CD4-positive, alpha-beta T cell treated with Interleukin-15 for 1 hour (primary cell): ENCODE data around the gene CPA4.
"Not testable (repeated sequence)": the region's sequence is repeated elsewhere in the genome, so short reads cannot be mapped to it uniquely, and the experiment has no call there.

ENCODE experiments used
- DNase-seq: peaks from one replicate; pipeline ENCODE4 v3.0.0-alpha.2; 2020

Gene CPA4

GRCh38 chr7:130303551-130303950 is 10.6 kb downstream of the CPA4 start:
- no peak for DNase-seq

DNA sequence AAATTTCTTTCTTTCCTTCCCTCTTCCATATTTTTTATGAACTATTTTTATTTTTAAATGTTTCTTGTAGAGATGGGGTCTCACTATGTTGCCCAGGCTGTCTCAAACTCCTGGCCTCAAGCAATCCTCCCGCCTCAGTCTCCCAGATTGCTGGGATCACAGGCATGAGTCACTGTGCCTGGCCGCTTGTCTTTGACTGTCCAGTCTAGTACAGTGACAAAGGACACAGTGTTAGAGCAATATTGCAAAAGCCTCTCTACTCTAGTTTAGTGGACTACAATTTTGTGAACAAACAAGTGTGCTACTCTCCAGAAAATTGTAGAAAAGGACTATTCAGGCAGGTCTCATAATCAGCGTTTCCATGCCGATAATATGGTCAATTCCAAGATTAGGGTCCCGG is 11.0 kb downstream of the CPA4 start:
- no peak for DNase-seq

DNA sequence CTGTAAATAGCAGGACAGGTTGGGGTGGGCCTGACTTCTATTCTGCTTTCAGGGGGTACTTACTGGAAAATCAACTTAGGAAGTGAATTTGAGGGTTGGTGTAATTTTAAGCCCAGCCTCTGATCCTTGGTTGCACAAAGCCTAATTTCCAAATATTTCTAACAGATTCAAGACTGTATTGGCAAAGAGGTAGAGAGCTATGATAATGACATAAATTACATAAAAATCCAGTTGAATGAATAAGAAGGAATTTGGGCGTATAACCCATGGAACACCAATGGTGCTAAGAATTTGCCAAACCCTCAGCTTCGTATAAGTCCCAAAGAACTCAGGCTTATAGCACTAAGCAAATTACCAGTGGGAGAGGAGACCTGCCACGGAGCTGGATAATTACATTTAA is 11.9 kb downstream of the CPA4 start:
- no peak for DNase-seq

DNA sequence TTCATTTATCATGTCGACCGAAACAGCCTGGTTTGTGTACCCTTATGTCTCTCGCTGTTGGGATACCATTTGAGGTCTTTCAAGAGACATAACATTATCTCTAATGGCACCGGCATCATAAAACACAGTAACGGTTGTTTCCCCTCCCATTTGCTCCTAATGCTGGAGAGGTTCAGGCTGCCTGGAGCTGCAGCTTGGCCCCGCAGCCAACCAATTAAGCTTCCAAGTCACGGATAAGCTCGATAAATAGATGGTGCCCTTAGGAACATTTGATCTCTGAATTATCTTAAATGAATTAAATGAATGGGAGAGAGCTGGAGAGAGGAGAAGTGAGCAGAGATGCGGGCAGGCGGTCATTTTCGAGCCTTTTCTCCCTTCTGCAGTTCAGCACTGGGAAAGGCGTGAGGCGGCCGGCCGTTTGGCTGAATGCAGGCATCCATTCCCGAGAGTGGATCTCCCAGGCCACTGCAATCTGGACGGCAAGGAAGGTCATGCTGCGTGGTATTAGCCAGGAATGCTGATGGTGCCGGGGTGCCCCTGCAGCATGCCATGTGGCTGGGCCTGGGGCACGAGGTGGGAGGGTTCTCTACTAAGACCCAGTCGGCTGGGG is 12.6 kb downstream of the CPA4 start:
- DNase-seq: no peak

DNA sequence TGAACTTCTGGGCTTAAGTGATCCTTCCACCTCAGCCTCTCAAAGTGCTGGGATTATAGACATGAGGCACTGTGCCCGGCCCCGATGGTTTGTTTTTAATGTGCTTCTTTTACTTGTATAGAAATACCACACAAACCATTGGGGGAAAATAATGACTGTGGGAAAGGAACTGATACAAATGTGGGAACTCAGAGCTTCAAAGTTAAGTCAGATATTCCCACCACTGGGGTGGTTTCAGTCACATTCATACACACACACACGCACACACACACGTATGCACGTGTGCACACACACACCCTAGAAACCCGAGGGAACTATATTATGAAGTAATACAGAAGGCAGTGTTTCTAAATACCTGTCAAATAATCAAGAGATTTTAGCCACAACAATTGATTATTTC is 17.0 kb downstream of the CPA4 start:
- DNase-seq: no peak

- DNase-seq: no peak
These were observed 21.3 kb downstream of the CPA4 start for GRCh38 chr7:130314305-130314704.

DNA sequence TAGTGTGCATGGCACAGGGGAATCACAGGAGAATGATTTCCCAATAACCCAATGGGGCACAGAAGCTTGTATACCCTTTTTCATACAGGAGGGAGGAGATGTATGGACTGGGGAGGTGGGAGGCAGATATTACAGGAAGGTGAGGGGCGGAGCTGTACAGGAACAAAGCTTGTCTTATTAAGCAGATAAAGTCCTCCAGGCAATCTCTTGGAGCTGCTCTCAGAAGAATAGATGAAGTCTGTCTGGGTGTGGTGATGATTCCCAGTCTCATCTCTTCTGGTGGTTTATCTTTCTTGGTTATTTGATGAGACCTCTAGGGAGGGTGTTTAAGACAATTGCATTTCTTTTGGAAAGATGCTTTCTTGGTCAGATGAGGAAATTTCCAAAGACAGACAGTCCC is 26.6 kb downstream of the CPA4 start:
- DNase-seq: no peak

GRCh38 chr7:130321542-130322229 is 28.7 kb downstream of the CPA4 start:
- DNase-seq: not testable (repeated sequence)

GRCh38 chr7:130322615-130323014 is 29.7 kb downstream of the CPA4 start:
- no peak for DNase-seq

- DNase-seq: no peak
These were observed 31.5 kb downstream of the CPA4 start for GRCh38 chr7:130324306-130324943.

GRCh38 chr7:130329681-130330080 is 36.7 kb downstream of the CPA4 start:
- no peak for DNase-seq

GRCh38 chr7:130332259-130333053 is 39.5 kb downstream of the CPA4 start:
- no peak for DNase-seq

DNA sequence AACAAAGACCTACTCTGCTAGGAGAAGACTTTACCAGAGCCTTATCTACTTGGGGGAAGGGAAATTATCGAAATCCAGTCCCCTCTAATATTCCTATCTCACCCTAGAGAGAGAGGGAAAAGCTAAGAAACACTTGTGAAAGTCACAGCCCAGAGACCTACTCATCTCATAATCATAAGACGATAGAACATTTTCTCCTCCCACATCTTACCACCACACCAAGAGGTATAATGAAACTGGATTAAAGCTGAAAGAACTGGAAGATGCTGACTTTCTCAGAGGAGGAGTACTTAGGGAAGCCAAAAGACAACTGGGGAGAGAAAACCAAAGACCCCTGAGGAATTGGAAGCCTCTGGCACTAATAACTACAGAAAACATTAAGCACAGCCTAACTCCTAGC is 40.9 kb downstream of the CPA4 start:
- no peak for DNase-seq

- DNase-seq: no peak
These were observed 41.3 kb downstream of the CPA4 start for GRCh38 chr7:130334274-130334673.

GRCh38 chr7:130337410-130337971 is 44.5 kb downstream of the CPA4 start:
- no peak for DNase-seq

- DNase-seq: no peak
These were observed 45.3 kb downstream of the CPA4 start for GRCh38 chr7:130338233-130338632.

GRCh38 chr7:130341882-130342281 is 48.9 kb downstream of the CPA4 start:
- no peak for DNase-seq

- no peak for DNase-seq
These were observed 49.9 kb downstream of the CPA4 start for GRCh38 chr7:130342701-130343380.

DNA sequence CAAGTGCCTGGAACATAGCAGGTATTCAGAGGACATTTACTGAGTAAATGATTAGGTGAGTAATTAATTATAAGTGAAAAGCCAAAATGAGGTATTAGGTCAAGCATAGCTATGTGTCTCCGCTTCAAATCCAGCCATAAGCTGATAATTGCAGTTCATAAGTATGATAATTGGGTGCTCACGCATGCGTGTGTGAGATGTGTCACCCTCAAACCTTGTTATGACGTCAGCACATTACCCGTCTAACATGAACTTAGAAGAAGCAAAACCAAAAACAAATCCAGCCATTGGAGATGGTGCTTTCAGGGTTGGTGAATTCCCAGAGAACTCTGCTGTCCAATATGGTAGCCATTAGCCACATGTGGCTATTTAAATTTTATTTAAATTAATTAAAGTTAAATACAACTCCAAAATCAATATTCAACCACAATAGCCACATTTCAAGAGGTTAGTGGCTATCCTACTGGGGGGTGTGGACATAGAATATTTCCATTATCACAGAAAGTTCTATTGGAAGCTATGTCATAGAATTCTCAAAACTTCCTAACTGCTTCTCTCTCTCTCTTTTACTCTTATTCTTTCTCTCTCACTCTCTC is 51.4 kb downstream of the CPA4 start, which contains the start of gene CPA5:
TSS of gene CPA5 (plus strand) at position 546 of the 596 bp plus-strand sequence. CDS start 1,670 bp downstream, outside the sequence.
- no peak for DNase-seq

DNA sequence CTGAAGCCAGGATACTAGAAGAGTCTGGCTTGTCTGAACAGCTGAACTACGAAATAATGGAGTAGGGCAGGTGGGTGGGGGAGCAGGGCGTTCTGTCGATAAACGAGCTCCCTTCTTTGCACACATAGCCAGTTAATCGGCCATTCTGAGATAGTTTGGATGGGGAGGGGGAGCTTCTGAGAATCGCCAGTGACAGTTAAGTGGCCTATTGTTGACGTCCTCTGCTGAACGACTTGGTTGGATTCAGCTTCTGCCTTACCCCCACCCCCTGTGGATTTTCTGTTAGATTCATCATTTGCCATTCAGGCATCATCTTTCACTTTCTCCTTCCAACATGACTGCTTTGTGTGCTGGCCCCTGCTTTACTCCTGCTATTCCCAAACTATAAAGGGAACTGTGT is 52.2 kb downstream of the CPA4 start:
- no peak for DNase-seq

DNA sequence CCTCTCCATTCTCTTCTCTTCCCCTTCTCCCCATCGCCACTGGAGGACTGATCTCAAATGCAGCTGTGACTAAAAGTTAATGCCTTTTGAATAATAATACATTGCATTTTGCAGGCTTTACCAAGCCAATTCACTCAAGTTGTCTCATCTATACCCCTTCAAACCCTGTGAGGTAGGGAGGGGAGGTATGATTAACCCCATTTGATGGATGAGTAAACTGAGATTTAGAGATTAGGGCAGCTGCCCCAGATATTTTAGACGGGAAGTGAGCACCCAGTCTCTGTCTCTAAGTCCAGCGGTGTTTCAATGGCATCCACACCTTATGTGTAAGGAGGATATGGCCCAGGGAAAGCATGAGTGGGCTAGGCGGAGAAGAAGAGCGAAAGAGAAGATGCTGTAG is 52.8 kb downstream of the CPA4 start:
- no peak for DNase-seq
